ENCODE data around the gene S100A6.
A peak's percentile ranks its signal among the peaks of the same experiment; 100 is the strongest.
"Not testable (repeated sequence)": the region's sequence is repeated elsewhere in the genome, so short reads cannot be mapped to it uniquely, and the experiment has no call there.

The S100A6 gene

GRCh38 chr1:153535242-153536011 is at the start of gene S100A6:
TSS of gene S100A6 (minus strand) at chr1:153535991. CDS start at chr1:153535339, 652 bp downstream.
- peak in 26 of 51 donors; percentile 10 to 66 (median 32) for DNase-seq

- DNase-seq = no peak
Measured at GRCh38 chr1:153585006-153585405, 49.2 kb upstream of the S100A6 start.

- DNase-seq = no peak
Measured at GRCh38 chr1:153583976-153584375, 48.2 kb upstream of the S100A6 start.

- not testable (repeated sequence) for DNase-seq
Measured at GRCh38 chr1:153583514-153583913, 47.7 kb upstream of the S100A6 start.

GRCh38 chr1:153582836-153583235 is 47.0 kb upstream of the S100A6 start:
- not testable (repeated sequence) for DNase-seq

GRCh38 chr1:153578936-153579335 is 43.1 kb upstream of the S100A6 start:
- no peak for DNase-seq

- no peak for DNase-seq
Measured at GRCh38 chr1:153578490-153578889, 42.7 kb upstream of the S100A6 start.

GRCh38 chr1:153577624-153578051 is 41.8 kb upstream of the S100A6 start:
- DNase-seq = peak in 29 of 51 donors; percentile 6 to 59 (median 36)

GRCh38 chr1:153577138-153577537 is 41.3 kb upstream of the S100A6 start:
- no peak for DNase-seq

- DNase-seq = not testable (repeated sequence)
Measured at GRCh38 chr1:153575497-153575896, 39.7 kb upstream of the S100A6 start.

GRCh38 chr1:153575081-153575491 is 39.3 kb upstream of the S100A6 start:
- not testable (repeated sequence) for DNase-seq

- no peak for DNase-seq
Measured at GRCh38 chr1:153573351-153573750, 37.6 kb upstream of the S100A6 start.

GRCh38 chr1:153572569-153573015 is 36.8 kb upstream of the S100A6 start:
- peak in 44 of 51 donors; percentile 6 to 90 (median 68) for DNase-seq

- no peak for DNase-seq
Measured at GRCh38 chr1:153571706-153572105, 35.9 kb upstream of the S100A6 start.

- DNase-seq = no peak
Measured at GRCh38 chr1:153570874-153571273, 35.1 kb upstream of the S100A6 start.

- no peak for DNase-seq
Measured at GRCh38 chr1:153569465-153569864, 33.7 kb upstream of the S100A6 start.

GRCh38 chr1:153568367-153569099 is 32.7 kb upstream of the S100A6 start:
- DNase-seq = peak in 49 of 51 donors; percentile 25 to 84 (median 69)

- DNase-seq = no peak
Measured at GRCh38 chr1:153567621-153568366, 32.0 kb upstream of the S100A6 start.

GRCh38 chr1:153566414-153567371 is 30.9 kb upstream of the S100A6 start:
- DNase-seq = peak in 39 of 51 donors; percentile 8 to 93 (median 35)
